ENCODE data around the gene SLC12A5. TPM values are rescaled to one million over a fixed set of nuclear protein-coding genes. Genes with fewer than 3 reads are reported as not detected.

SLC12A5 gene
- total RNA-seq, 6 experiments from 2014 or later, result 0.32 to 0.91 (median 0.64) TPM; not detected in 3

- 33% methylated on average over 4 of the region's 6 CpGs for WGBS (ENCODE audit: insufficient coverage, low coverage, low lambda C conversion rate, missing lambda C conversion rate)
- H3K27ac ChIP-seq, result no peak overlapping the region
- no peaks in the 10 kb centered on the region for H3K27me3 ChIP-seq
- H3K4me1 ChIP-seq, result no peaks in the 10 kb centered on the region
- DNase-seq (no peak), ATAC-seq (no peak)
- H3K9me3 ChIP-seq, result no peaks in the 10 kb centered on the region
- H3K4me3 ChIP-seq, result no peak overlapping the region
- no peaks in the 10 kb centered on the region for H3K36me3 ChIP-seq
- intact Hi-C loops (cut with DNase I), result no loop called here
- no peak for TF ChIP-seq POLR2A (IDR thresholded peaks at IDR 0.05)
- TF ChIP-seq CTCF (IDR thresholded peaks at IDR 0.05), result no peak
Observed at GRCh38 chr20:46044896-46045295, 15.9 kb downstream of the SLC12A5 start.

- Histone ChIP-seq H3K9me3 (no peaks in the 10 kb centered on the region), H3K36me3 (no peaks in the 10 kb centered on the region), H3K4me1 (no peaks in the 10 kb centered on the region), H3K27me3 (no peaks in the 10 kb centered on the region), H3K4me3 (no peak overlapping the region), H3K27ac (no peak overlapping the region)
- 38% methylated on average over 2 of the region's 8 CpGs for WGBS (ENCODE audit: insufficient coverage, low coverage, low lambda C conversion rate, missing lambda C conversion rate)
- DNase-seq (no peak), ATAC-seq (no peak)
- intact Hi-C loops (cut with DNase I), result no loop called here
- TF ChIP-seq CTCF (IDR thresholded peaks at IDR 0.05), result no peak
- no peak for TF ChIP-seq POLR2A (IDR thresholded peaks at IDR 0.05)
Observed at GRCh38 chr20:46046588-46047310, 17.7 kb downstream of the SLC12A5 start.

GRCh38 chr20:46047821-46048220 lies 18.8 kb downstream of the SLC12A5 start:
- DNase-seq (no peak), ATAC-seq (no peak)
- H3K27ac ChIP-seq, result no peak overlapping the region
- no peaks in the 10 kb centered on the region for H3K4me1 ChIP-seq
- TF ChIP-seq CTCF (IDR thresholded peaks at IDR 0.05) (no peak), POLR2A (IDR thresholded peaks at IDR 0.05) (no peak)
- H3K27me3 ChIP-seq, result no peaks in the 10 kb centered on the region
- no CpG with 5 or more reads among the region's 8 CpGs for WGBS (ENCODE audit: insufficient coverage, low coverage, low lambda C conversion rate, missing lambda C conversion rate)
- no peak overlapping the region for H3K4me3 ChIP-seq
- no peaks in the 10 kb centered on the region for H3K9me3 ChIP-seq
- intact Hi-C loops (cut with DNase I), result no loop called here
- no peaks in the 10 kb centered on the region for H3K36me3 ChIP-seq

GRCh38 chr20:46049190-46049589 lies 20.2 kb downstream of the SLC12A5 start:
- ATAC-seq (no peak), DNase-seq (no peak)
- H3K4me3 ChIP-seq, result no peak overlapping the region
- no peaks in the 10 kb centered on the region for H3K27me3 ChIP-seq
- intact Hi-C loops (cut with DNase I), result no loop called here
- H3K36me3 ChIP-seq, result no peaks in the 10 kb centered on the region
- no peak overlapping the region for H3K27ac ChIP-seq
- TF ChIP-seq CTCF (IDR thresholded peaks at IDR 0.05), result no peak
- 67% methylated on average over 4 of the region's 4 CpGs for WGBS (ENCODE audit: insufficient coverage, low coverage, low lambda C conversion rate, missing lambda C conversion rate)
- no peaks in the 10 kb centered on the region for H3K4me1 ChIP-seq
- H3K9me3 ChIP-seq, result no peaks in the 10 kb centered on the region

GRCh38 chr20:46049815-46050214 lies 20.8 kb downstream of the SLC12A5 start:
- Histone ChIP-seq H3K4me3 (no peak overlapping the region), H3K27ac (no peak overlapping the region), H3K9me3 (no peaks in the 10 kb centered on the region), H3K27me3 (no peaks in the 10 kb centered on the region), H3K4me1 (no peaks in the 10 kb centered on the region), H3K36me3 (no peaks in the 10 kb centered on the region)
- DNase-seq, result no peak
- intact Hi-C loops (cut with DNase I), result no loop called here
- no peak for TF ChIP-seq CTCF (IDR thresholded peaks at IDR 0.05)
- no peak for TF ChIP-seq POLR2A (IDR thresholded peaks at IDR 0.05)
- ATAC-seq, result no peak

All from right lobe of liver (tissue), 6 donors.